Pulmonary artery endothelial cell (primary cell): ENCODE measurements around the gene CDH19. TPM values are rescaled to one million over a fixed set of nuclear protein-coding genes. Genes with fewer than 3 reads are reported as not detected.

ENCODE experiments used
- DNase-seq: peaks from one replicate; pipeline ENCODE4 v3.0.0-alpha.2; 2011; ENCODE audit warnings: low read depth, low spot score
- total RNA-seq: library from RNA; depleted of rRNA; stranded (reverse); fragments of >200 nt; gene quantifications from 2 replicates; pipeline ENCODE4 v1.2.3, GENCODE V29; 2014

Gene CDH19
- total RNA-seq, 1 donor from 2014 or later = not detected

DNA sequence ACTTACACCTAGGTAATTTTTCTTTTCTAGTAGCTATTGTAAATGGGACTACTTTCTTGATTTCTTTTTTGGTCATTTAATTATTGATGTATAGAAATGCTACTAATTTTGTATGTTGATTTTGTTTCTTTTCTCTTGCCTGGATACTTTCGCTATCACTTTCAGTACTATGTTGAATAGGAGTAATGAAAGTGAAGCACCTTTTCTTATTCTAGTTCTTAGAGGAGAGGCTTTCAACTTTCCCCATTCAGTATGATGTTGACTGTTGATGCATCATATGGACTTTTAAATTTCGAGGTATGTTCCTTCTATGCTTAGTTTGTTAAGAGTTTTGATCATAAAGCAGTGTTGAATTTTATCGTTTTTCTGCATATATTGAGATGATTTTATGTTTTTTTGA, 142.5 kb downstream of the CDH19 start:
- DNase-seq = no peak

DNA sequence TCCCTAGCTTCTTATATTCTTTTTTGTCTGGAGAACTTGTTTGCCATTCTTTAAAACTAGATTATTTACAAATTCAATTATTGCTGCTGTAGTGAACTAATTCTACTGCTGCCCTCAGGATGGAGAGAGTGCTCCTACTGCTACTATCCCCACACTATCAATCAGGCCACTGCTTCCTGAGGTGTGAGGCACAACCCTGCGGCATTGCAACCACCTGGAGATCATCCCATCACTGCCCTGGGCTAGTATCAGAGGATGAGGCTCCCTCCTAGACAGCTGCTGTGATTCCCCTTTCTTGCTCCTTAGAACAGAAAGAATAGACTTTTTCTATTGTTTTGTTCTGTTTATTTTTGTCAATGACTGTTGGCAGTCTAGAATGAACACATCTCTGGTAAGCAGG, 146.6 kb downstream of the CDH19 start:
- no peak for DNase-seq
